IMR-90 (cell line): ENCODE results near the gene ZNF580. TPM values are rescaled to one million over a fixed set of nuclear protein-coding genes. Genes with fewer than 3 reads are reported as not detected.

Experiments
- ATAC-seq: fragments of 200-7000 bp; cut with Tn5 transposase; 2 replicates; pipeline ENCODE4 v1.9.1; 2020; ENCODE audit warnings: low read depth, mild to moderate bottlenecking, moderate library complexity
- BruUV-seq: library from RNA; stranded (reverse); fragments of 400-500 nt; replicated peaks from 2 replicates; lab custom pipeline; 2021; lab: Mats Ljungman, UMichigan
- CTCF ChIA-PET: fragments of 300-600 bp; formaldehyde crosslinking; extraction: SDS; loops from one replicate; lab custom pipeline; 2021; ENCODE audit warnings: antibody characterized with exemption; lab: Yijun Ruan, JAX
- POLR2A ChIA-PET: fragments of 300-600 bp; sonication (Branson Sonifier 250); formaldehyde crosslinking; loops from one replicate; lab custom pipeline; 2022; ENCODE audit warnings: antibody characterized with exemption; ENCODE audit not compliant: unreplicated experiment; lab: Charles Lee
- DNase-seq: peaks from one replicate; pipeline ENCODE4 v3.0.0; 2013
- H2AFZ ChIP-seq: replicated peaks from 2 replicates; pipeline ENCODE3; 2013; ENCODE audit warnings: low read length, mild to moderate bottlenecking; ENCODE audit not compliant: poor library complexity
- H2AK5ac ChIP-seq: 2 replicates; pipeline ENCODE4 v1.6.1; 2013; ENCODE audit warnings: low read depth, low read length, inconsistent platforms
- H2AK9ac ChIP-seq: replicated peaks from 2 replicates; pipeline ENCODE3; 2013; ENCODE audit warnings: mild to moderate bottlenecking, low read depth, low read length, moderate library complexity; ENCODE audit not compliant: poor library complexity
- H2BK120ac ChIP-seq: 2 replicates; pipeline ENCODE4 v1.6.1; 2013; ENCODE audit warnings: low read depth, low read length, inconsistent platforms
- H2BK15ac ChIP-seq: 3 replicates; pipeline ENCODE4 v1.6.1; 2013; ENCODE audit warnings: low read depth, low read length, inconsistent platforms
- H2BK20ac ChIP-seq: 2 replicates; pipeline ENCODE4 v1.6.1; 2013; ENCODE audit warnings: low read depth, mild to moderate bottlenecking, inconsistent platforms, low read length, moderate library complexity
- H2BK5ac ChIP-seq: 2 replicates; pipeline ENCODE4 v1.6.1; 2013; ENCODE audit warnings: mild to moderate bottlenecking, low read depth, low read length, inconsistent platforms; ENCODE audit not compliant: poor library complexity, severe bottlenecking
- H3K14ac ChIP-seq: replicated peaks from 2 replicates; pipeline ENCODE4 v1.6.1; 2013; ENCODE audit warnings: low read depth, low read length, inconsistent platforms
- H3K18ac ChIP-seq: 2 replicates; pipeline ENCODE4 v1.6.1; 2013; ENCODE audit warnings: low read depth, low read length, control low read depth
- H3K23ac ChIP-seq: 2 replicates; pipeline ENCODE4 v1.6.1; 2013; ENCODE audit warnings: low read depth, low read length, inconsistent platforms
- H3K27ac ChIP-seq: 2 replicates; pipeline ENCODE4 v1.5.1; 2013; ENCODE audit warnings: mild to moderate bottlenecking, control low read depth, low read length; ENCODE audit not compliant: insufficient read depth
- H3K27me3 ChIP-seq: 2 replicates; pipeline ENCODE4 v1.6.1; 2013; ENCODE audit warnings: low read length; ENCODE audit not compliant: control insufficient read depth, insufficient read depth
- H3K36me3 ChIP-seq: 2 replicates; pipeline ENCODE4 v1.6.1; 2013; ENCODE audit warnings: low read length, mixed read lengths; ENCODE audit not compliant: control insufficient read depth, insufficient read depth
- H3K4ac ChIP-seq: 2 replicates; pipeline ENCODE4 v1.6.1; 2013; ENCODE audit warnings: low read depth, low read length, inconsistent platforms
- H3K4me1 ChIP-seq: 2 replicates; pipeline ENCODE4 v1.6.1; 2013; ENCODE audit warnings: low read length, mixed read lengths; ENCODE audit not compliant: control insufficient read depth, insufficient read depth
- H3K4me2 ChIP-seq: 2 replicates; pipeline ENCODE4 v1.6.1; 2013; ENCODE audit warnings: low read depth, mild to moderate bottlenecking, control low read depth, low read length, moderate library complexity
- H3K4me3 ChIP-seq: 2 replicates; pipeline ENCODE4 v1.5.1; 2013; ENCODE audit warnings: low read depth, mild to moderate bottlenecking, control low read depth, low read length, moderate library complexity; ENCODE audit not compliant: insufficient read depth
- H3K56ac ChIP-seq: 2 replicates; pipeline ENCODE4 v1.6.1; 2013; ENCODE audit warnings: low read length, inconsistent platforms; ENCODE audit not compliant: insufficient read depth; ENCODE audit errors: extremely low read depth
- H3K79me1 ChIP-seq, 2 experiments: 2 replicates each; pipeline ENCODE4 v1.6.1; 2013; ENCODE audit warnings: low read length in 2 of 2, inconsistent platforms in 1 of 2, low read depth in 1 of 2
- H3K9ac ChIP-seq: 2 replicates; pipeline ENCODE4 v1.6.1; 2013; ENCODE audit warnings: low read depth, low read length, control low read depth
- H3K9me1 ChIP-seq: 2 replicates; pipeline ENCODE4 v1.6.1; 2013; ENCODE audit warnings: low read length, inconsistent platforms; ENCODE audit not compliant: insufficient read depth
- H3K9me3 ChIP-seq: 2 replicates; pipeline ENCODE4 v1.6.1; 2013; ENCODE audit warnings: low read length; ENCODE audit not compliant: control insufficient read depth, insufficient read depth
- H4K20me1 ChIP-seq: 2 replicates; pipeline ENCODE4 v1.6.1; 2013; ENCODE audit warnings: low read length, inconsistent platforms; ENCODE audit not compliant: insufficient read depth
- H4K5ac ChIP-seq: 2 replicates; pipeline ENCODE4 v1.6.1; 2013; ENCODE audit warnings: mild to moderate bottlenecking, low read depth, low read length, control low read depth
- H4K8ac ChIP-seq, 2 experiments: 2 replicates each; pipeline ENCODE4 v1.6.1; 2013; ENCODE audit warnings: low read depth in 2 of 2, low read length in 2 of 2, control low read depth in 1 of 2, inconsistent platforms in 1 of 2
- H4K91ac ChIP-seq: 2 replicates; pipeline ENCODE4 v1.6.1; 2013; ENCODE audit warnings: low read depth, low read length, inconsistent platforms; ENCODE audit not compliant: insufficient read depth
- CEBPB ChIP-seq: IDR thresholded peaks from 2 replicates; pipeline ENCODE4 v1.6.1; 2012; ENCODE audit warnings: low read depth, low read length, improper control_type of control experiment
- ELK1 ChIP-seq: fragments of 150-350 bp; IDR thresholded peaks from 2 replicates; pipeline ENCODE4 v1.6.1; 2016; ENCODE audit warnings: low read depth, mild to moderate bottlenecking, low read length, moderate library complexity, borderline replicate concordance
- FOS ChIP-seq: fragments of 150-350 bp; IDR thresholded peaks from 2 replicates; pipeline ENCODE4 v1.6.1; 2016; ENCODE audit warnings: low read depth, low read length
- MAFK ChIP-seq: IDR thresholded peaks from 2 replicates; pipeline ENCODE4 v1.6.1; 2012; ENCODE audit warnings: low read depth, low read length, improper control_type of control experiment
- NFE2L2 ChIP-seq: fragments of 150-350 bp; IDR thresholded peaks from 2 replicates; pipeline ENCODE4 v1.6.1; 2016; ENCODE audit warnings: low read depth, mild to moderate bottlenecking, low read length
- SMC3 ChIP-seq: fragments of 150-350 bp; IDR thresholded peaks from 2 replicates; pipeline ENCODE4 v1.6.1; 2016; ENCODE audit warnings: low read depth, mild to moderate bottlenecking, antibody characterized with exemption, low read length, moderate library complexity
- USF2 ChIP-seq: fragments of 150-350 bp; IDR thresholded peaks from 2 replicates; pipeline ENCODE4 v1.6.1; 2017; ENCODE audit warnings: mild to moderate bottlenecking, antibody characterized with exemption, low read length, low read depth
- WGBS, 2 experiments: methylation state at CpG; one replicate each; pipeline versions ENCODE4 v1.1.5 to v1.1.7; 2013; ENCODE audit warnings: missing lambda C conversion rate in 2 of 2; ENCODE audit not compliant: insufficient read length in 1 of 2; ENCODE audit errors: extremely low coverage in 2 of 2; 5-methylcytosine and 5-hydroxymethylcytosine counted together
- dilution Hi-C: fragments of 300-500 bp; cut with HindIII; formaldehyde crosslinking; loops from one replicate; pipeline ENCODE4 v1.14.3; 2018; ENCODE audit warnings: low sequenced_read_pairs; ENCODE audit not compliant: unreplicated experiment
- in situ Hi-C: fragments of 300-500 bp; cut with MboI; formaldehyde crosslinking; loops from 3 replicates; pipeline ENCODE4 v1.14.3; 2019; ENCODE audit warnings: low sequenced_read_pairs, inconsistent platforms, mixed read lengths
- intact Hi-C: fragments of 100-400 bp; cut with micrococcal nuclease; formaldehyde crosslinking; loops from 2 replicates; pipeline ENCODE4 v1.10.0; 2022
- polyA plus RNA-seq, 3 experiments: library from polyadenylated mRNA; depleted of rRNA; stranded (reverse); fragments of >200 nt; gene quantifications; 2 replicates each; pipeline ENCODE4 v1.2.3, GENCODE V29; 2012; ENCODE audit warnings: low replicate concordance in 1 of 3
- total RNA-seq: library from RNA; depleted of rRNA; stranded (reverse); fragments of >200 nt; gene quantifications from 2 replicates; pipeline ENCODE4 v1.2.3, GENCODE V29; 2012

ZNF580 gene
- total and polyA plus RNA-seq, 2 of the 4 experiments (the other 2 are of a cell fraction): 1.4 to 36.9 TPM

- Histone ChIP-seq H3K9me3 (no peaks in the 10 kb centered on the region), H2BK120ac (no peak overlapping the region), H4K5ac (no peak overlapping the region), H3K4ac (no peak overlapping the region), H3K79me1 (peaks cover 15 to 48% of the 10 kb centered on the region in 2 experiments), H2AK9ac (no peak overlapping the region), H3K56ac (no peak overlapping the region), H3K27me3 (no peaks in the 10 kb centered on the region), H3K4me3 (no peak overlapping the region), H2BK15ac (no peak overlapping the region), H3K27ac (no peak overlapping the region), H3K14ac (no peak overlapping the region), H3K9ac (no peak overlapping the region), H3K9me1 (peaks cover 15% of the 10 kb centered on the region; the same call in 1 of the 2 replicates), H3K4me1 (peaks cover 13% of the 10 kb centered on the region), H4K91ac (no peak overlapping the region), H4K20me1 (peaks cover 11% of the 10 kb centered on the region; the same call in 1 of the 2 replicates), H3K23ac (no peak overlapping the region), H2AFZ (no peak overlapping the region), H3K36me3 (peaks cover 21% of the 10 kb centered on the region), H2AK5ac (no peak overlapping the region), H3K4me2 (no peak overlapping the region), H4K8ac (no peak overlapping the region), H2BK5ac (no peak overlapping the region), H2BK20ac (no peak overlapping the region), H3K18ac (no peak overlapping the region)
- ChIA-PET CTCF (no interaction called here), POLR2A (no interaction called here)
- 96% methylated on average over 36 of the region's 55 CpGs; no CpG with 5 or more reads in 1 of the 2 experiments for WGBS, 2 experiments
- dilution Hi-C loops: no loop called here
- BruUV-seq: no TSS peak
- no peak for ATAC-seq
- no peak for DNase-seq
- in situ Hi-C loops: no loop called here
- TF ChIP-seq MAFK (no peak), ELK1 (no peak), USF2 (no peak), SMC3 (no peak), NFE2L2 (no peak), CEBPB (no peak), FOS (no peak)
- intact Hi-C loops: no loop called here
Observed at GRCh38 chr19:55621673-55622231, 19.1 kb upstream of the ZNF580 start.
